Measurements from ENCODE around the gene CEP89.

- TF ChIP-seq EZH2 (IDR thresholded peaks at IDR 0.05; ENCODE audit: low read length) (no peak), CTCF (optimal IDR thresholded peaks at IDR 0.05 in 1 of 3, IDR thresholded peaks at IDR 0.05 in 1 of 3, conservative IDR thresholded peaks at IDR 0.05 in 1 of 3; ENCODE audit: extremely low read depth in 1 of 3, insufficient read depth in 2 of 3, low read length in 3 of 3) (no peak)
Measured at GRCh38 chr19:32852216-32852615, 119.5 kb downstream of the CEP89 start.
